ENCODE results near the gene EVX2.

- TF ChIP-seq CTCF (IDR thresholded peaks at IDR 0.05; ENCODE audit: low read length), result no peak
- no peak for TF ChIP-seq EZH2 (IDR thresholded peaks at IDR 0.05; ENCODE audit: borderline replicate concordance, low read length)
These were observed 5.4 kb upstream of the EVX2 start for GRCh38 chr2:176088937-176089842.

Data from OCI-LY1 (cell line).